ENCODE results near the gene PDIA2. TPM values are rescaled to one million over a fixed set of nuclear protein-coding genes. Genes with fewer than 3 reads are reported as not detected.

Gene PDIA2
- polyA plus RNA-seq, 1 of the 3 experiments (the other 2 are of a cell fraction): 1.7 TPM

- no peak for DNase-seq
- Histone ChIP-seq H3K79me2 (ENCODE audit: insufficient read depth) (no peaks in the 10 kb centered on the region), H3K27me3 (ENCODE audit: insufficient read depth) (no peaks in the 10 kb centered on the region), H4K20me1 (ENCODE audit: insufficient read depth) (no peaks in the 10 kb centered on the region), H3K9me2 (no peaks in the 10 kb centered on the region), H3K4me2 (no peak overlapping the region), H3F3A (replicated peaks; ENCODE audit: insufficient read depth) (no peaks in the 10 kb centered on the region), H3K9me3 (no peaks in the 10 kb centered on the region), H3K9ac (no peak overlapping the region), H2AFZ (ENCODE audit: low read depth) (no peak overlapping the region), H3K4me3 (ENCODE audit: low read depth in 2 of 2, low read length in 1 of 2) (no peak overlapping the region), H3K27ac (ENCODE audit: low read depth in 2 of 2, low read length in 1 of 2) (no peak overlapping the region), H3K36me3 (replicated peaks in 1 of 2; ENCODE audit: control insufficient read depth in 1 of 2, insufficient read depth in 2 of 2, low read length in 1 of 2) (peaks cover 0 to 47% of the 10 kb centered on the region in 2 experiments), H3K4me1 (ENCODE audit: control insufficient read depth in 1 of 2, insufficient read depth in 2 of 2, low read depth in 1 of 2, low read length in 1 of 2) (no peaks in the 10 kb centered on the region)
- TF ChIP-seq CHD2 (IDR thresholded peaks at IDR 0.05; ENCODE audit: low read length, partially characterized antibody) (no peak), CTCF (IDR thresholded peaks at IDR 0.05) (no peak), SIN3A (IDR thresholded peaks at IDR 0.05; ENCODE audit: borderline replicate concordance, low read depth, low read length) (no peak), ZBTB33 (IDR thresholded peaks at IDR 0.05; ENCODE audit: borderline replicate concordance, low read depth) (no peak), RXRA (IDR thresholded peaks at IDR 0.05; ENCODE audit: borderline replicate concordance, low read depth) (no peak), ELF1 (IDR thresholded peaks at IDR 0.05) (no peak), USF1 (IDR thresholded peaks at IDR 0.05; ENCODE audit: borderline replicate concordance, low read depth) (no peak), RCOR1 (IDR thresholded peaks at IDR 0.05; ENCODE audit: low read length) (no peak), JUND (IDR thresholded peaks at IDR 0.05) (no peak), PBX3 (IDR thresholded peaks at IDR 0.05) (no peak), RFX5 (IDR thresholded peaks at IDR 0.05; ENCODE audit: low read length) (no peak), GATA2 (CRISPR knock-in tag; IDR thresholded peaks at IDR 0.05) (no peak), USF2 (IDR thresholded peaks at IDR 0.05; ENCODE audit: borderline replicate concordance, low read depth, low read length) (no peak), POLR2AphosphoS5 (IDR thresholded peaks at IDR 0.05; ENCODE audit: low read depth, low read length) (no peak), EP300 (IDR thresholded peaks at IDR 0.05; ENCODE audit: borderline replicate concordance in 1 of 2, low read depth in 1 of 2, low read length in 1 of 2) (no peak)
- POLR2A ChIA-PET: no interaction called here
- 94% methylated on average over 16 of the region's 25 CpGs for WGBS (ENCODE audit: low lambda C conversion rate)
- CTCF ChIA-PET: no interaction called here
Observed at GRCh38 chr16:290015-290680, 7.2 kb downstream of the PDIA2 start.
